Mesenchymal stem cell (in vitro differentiated cells and primary cell): ENCODE results near the gene TBC1D14.

Experiments
- DNase-seq: peaks from one replicate; pipeline ENCODE4 v3.0.0-alpha.2; 2013
- H2AFZ ChIP-seq: one replicate; pipeline ENCODE4 v1.6.1; 2013; ENCODE audit warnings: low read depth, mild to moderate bottlenecking, control low read depth, inconsistent platforms, low read length, moderate library complexity
- H2AK5ac ChIP-seq: 2 replicates; pipeline ENCODE4 v1.6.1; 2013; ENCODE audit warnings: low read length, moderate library complexity, mild to moderate bottlenecking, inconsistent platforms; ENCODE audit not compliant: severe bottlenecking
- H2BK120ac ChIP-seq: one replicate; pipeline ENCODE4 v1.6.1; 2013; ENCODE audit warnings: low read depth, mild to moderate bottlenecking, inconsistent platforms, low read length, moderate library complexity
- H2BK12ac ChIP-seq, 2 experiments: one replicate each; pipeline ENCODE4 v1.6.1; 2013; ENCODE audit warnings: inconsistent platforms in 2 of 2, low read length in 2 of 2, mild to moderate bottlenecking in 2 of 2, moderate library complexity in 2 of 2, control low read depth in 1 of 2
- H2BK15ac ChIP-seq: one replicate; pipeline ENCODE4 v1.6.1; 2013; ENCODE audit warnings: mild to moderate bottlenecking, low read depth, inconsistent platforms; ENCODE audit not compliant: poor library complexity, severe bottlenecking
- H2BK5ac ChIP-seq: 2 replicates; pipeline ENCODE4 v1.6.1; 2013; ENCODE audit warnings: low read depth, mild to moderate bottlenecking, low read length, control low read depth, inconsistent platforms; ENCODE audit not compliant: poor library complexity, severe bottlenecking
- H3K14ac ChIP-seq, 2 experiments: one replicate each; pipeline ENCODE4 v1.6.1; 2013; ENCODE audit warnings: inconsistent platforms in 2 of 2, low read length in 2 of 2, control low read depth in 1 of 2, mild to moderate bottlenecking in 1 of 2, moderate library complexity in 1 of 2
- H3K18ac ChIP-seq, 2 experiments: one replicate each; pipeline ENCODE4 v1.6.1; 2013; ENCODE audit warnings: inconsistent platforms in 2 of 2, low read length in 2 of 2, control low read depth in 1 of 2, low read depth in 1 of 2, mild to moderate bottlenecking in 1 of 2
- H3K23ac ChIP-seq, 2 experiments: one replicate each; pipeline ENCODE4 v1.6.1; 2013; ENCODE audit warnings: inconsistent platforms in 2 of 2, low read length in 2 of 2, mild to moderate bottlenecking in 2 of 2, moderate library complexity in 2 of 2, control low read depth in 1 of 2
- H3K27ac ChIP-seq: 2 replicates; pipeline ENCODE4 v1.5.1; 2013; ENCODE audit warnings: mild to moderate bottlenecking, moderate library complexity, low read length, control low read depth, inconsistent platforms; ENCODE audit not compliant: poor library complexity, severe bottlenecking
- H3K27me3 ChIP-seq, 2 experiments: 2 replicates each; pipeline versions ENCODE4 v1.6.1 to v1.7.0; 2013; ENCODE audit warnings: low read length in 2 of 2, mild to moderate bottlenecking in 2 of 2, moderate library complexity in 2 of 2, control low read depth in 1 of 2, inconsistent platforms in 1 of 2; ENCODE audit not compliant: control insufficient read depth in 1 of 2, insufficient read depth in 1 of 2
- H3K36me3 ChIP-seq, 2 experiments: 2 replicates each; pipeline versions ENCODE4 v1.6.1 to v1.7.0; 2013; ENCODE audit warnings: low read length in 2 of 2, control low read depth in 1 of 2, inconsistent platforms in 1 of 2, low read depth in 1 of 2, mild to moderate bottlenecking in 1 of 2; ENCODE audit not compliant: insufficient read depth in 2 of 2, control insufficient read depth in 1 of 2
- H3K4ac ChIP-seq, 2 experiments: one replicate each; pipeline ENCODE4 v1.6.1; 2013; ENCODE audit warnings: inconsistent platforms in 2 of 2, low read length in 2 of 2, mild to moderate bottlenecking in 2 of 2, moderate library complexity in 2 of 2, control low read depth in 1 of 2, low read depth in 1 of 2
- H3K4me1 ChIP-seq: 2 replicates; pipeline ENCODE4 v1.6.1; 2013; ENCODE audit warnings: low read depth, low read length, control low read depth; ENCODE audit not compliant: control insufficient read depth, insufficient read depth
- H3K4me2 ChIP-seq: 2 replicates; pipeline ENCODE4 v1.6.1; 2013; ENCODE audit warnings: low read length, mild to moderate bottlenecking, inconsistent platforms; ENCODE audit not compliant: poor library complexity, severe bottlenecking
- H3K4me3 ChIP-seq, 2 experiments: 2 replicates each; pipeline versions ENCODE4 v1.5.1 to v1.7.0; 2013; ENCODE audit warnings: low read length in 2 of 2, mild to moderate bottlenecking in 2 of 2, control low read depth in 1 of 2, low read depth in 1 of 2; ENCODE audit not compliant: insufficient read depth in 1 of 2
- H3K79me1 ChIP-seq: replicated peaks from 2 replicates; pipeline ENCODE4 v1.6.1; 2013; ENCODE audit warnings: mild to moderate bottlenecking, control low read depth, low read length, inconsistent platforms; ENCODE audit not compliant: poor library complexity, severe bottlenecking
- H3K9ac ChIP-seq: 2 replicates; pipeline ENCODE4 v1.7.0; 2013; ENCODE audit warnings: mild to moderate bottlenecking, low read length, moderate library complexity
- H3K9me3 ChIP-seq: 2 replicates; pipeline ENCODE4 v1.7.0; 2013; ENCODE audit warnings: mild to moderate bottlenecking, low read length; ENCODE audit not compliant: control insufficient read depth
- H4K8ac ChIP-seq: one replicate; pipeline ENCODE4 v1.6.1; 2013; ENCODE audit warnings: inconsistent platforms, mild to moderate bottlenecking, low read length, moderate library complexity
- H4K91ac ChIP-seq: one replicate; pipeline ENCODE4 v1.6.1; 2013; ENCODE audit warnings: mild to moderate bottlenecking, low read length, inconsistent platforms
- WGBS: methylation state at CpG from one replicate; pipeline ENCODE4 v1.1.7; 2013; ENCODE audit warnings: mixed read lengths; 5-methylcytosine and 5-hydroxymethylcytosine counted together

Gene TBC1D14

DNA sequence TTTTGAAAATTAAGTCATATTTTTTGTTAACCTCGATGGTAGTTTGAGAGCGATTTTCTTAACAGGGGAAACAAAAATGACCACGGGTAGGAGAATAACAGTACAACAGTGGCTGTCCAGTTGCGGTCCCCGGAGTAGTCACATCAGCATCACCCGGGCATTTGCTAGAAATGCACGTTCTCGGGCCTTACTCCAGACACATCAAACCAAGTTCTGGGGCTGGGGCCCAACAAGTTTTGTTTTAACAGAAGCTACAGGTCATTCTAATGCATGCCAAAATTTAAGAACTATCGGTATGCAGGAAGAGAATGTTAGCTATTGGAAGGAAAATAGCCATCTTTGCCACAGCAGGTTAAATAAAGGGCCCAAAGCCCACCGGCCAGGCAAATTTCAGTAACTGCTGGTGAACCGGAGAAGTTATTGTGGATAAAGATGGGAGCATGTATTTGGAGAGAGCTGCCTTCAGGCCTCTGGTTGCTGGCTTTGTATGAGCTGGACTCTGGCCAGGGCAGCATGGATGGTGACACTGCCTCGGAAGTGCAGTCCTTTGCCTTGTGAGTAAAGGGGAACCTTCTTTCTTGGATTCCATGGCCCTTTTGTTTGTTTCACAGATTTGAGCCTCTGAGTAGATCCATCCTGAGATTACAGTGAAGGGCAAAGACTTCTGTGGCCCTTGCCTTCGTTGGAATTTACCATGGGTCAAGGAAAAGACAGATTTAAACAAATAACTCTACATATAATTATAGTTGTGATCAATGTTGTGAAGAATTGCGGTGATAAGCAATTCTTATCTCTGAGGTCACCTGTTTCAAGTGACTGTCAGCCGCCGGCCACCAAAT lies 62.1 kb downstream of the TBC1D14 start:
- no peaks in the 10 kb centered on the region for H3K27me3 ChIP-seq
- H3K14ac ChIP-seq = no peak overlapping the region
- H3K4me3 ChIP-seq = no peak overlapping the region
- no peak for DNase-seq
- H3K23ac ChIP-seq = no peak overlapping the region
- no peak overlapping the region for H3K9ac ChIP-seq
- H3K9me3 ChIP-seq = no peaks in the 10 kb centered on the region
- peaks cover 0 to 23% of the 10 kb centered on the region in 2 experiments for H3K36me3 ChIP-seq
- 97% methylated on average over 15 of the region's 16 CpGs for WGBS
- H2AK5ac ChIP-seq = no peak overlapping the region
- H4K8ac ChIP-seq = no peak overlapping the region
- H3K4me1 ChIP-seq = peaks cover 1% of the 10 kb centered on the region
- H2BK5ac ChIP-seq = no peak overlapping the region
- H2BK120ac ChIP-seq = no peak overlapping the region
- H4K91ac ChIP-seq = peak overlapping the region; percentile 29
- no peak overlapping the region for H3K18ac ChIP-seq
- no peak overlapping the region for H2AFZ ChIP-seq
- H2BK15ac ChIP-seq = no peak overlapping the region
- H2BK12ac ChIP-seq = no peak overlapping the region
- H3K4ac ChIP-seq = no peak overlapping the region
- no peak overlapping the region for H3K27ac ChIP-seq
- H3K4me2 ChIP-seq = no peak overlapping the region
- peaks cover 34% of the 10 kb centered on the region for H3K79me1 ChIP-seq

DNA sequence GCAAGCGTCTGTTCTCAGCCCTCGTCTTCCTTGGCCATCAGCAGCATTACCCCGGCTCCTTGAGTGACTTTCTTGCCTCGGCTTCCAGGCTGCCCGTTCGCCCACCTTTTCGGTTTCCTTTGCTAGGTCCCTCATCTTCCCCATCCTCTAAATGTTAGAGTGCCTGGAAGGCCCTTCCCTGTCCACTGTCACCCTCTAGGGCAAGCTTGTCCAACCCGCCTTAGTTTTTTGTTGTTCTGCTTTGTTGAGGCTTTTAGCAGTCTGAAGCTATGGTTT lies 62.7 kb downstream of the TBC1D14 start:
- H3K9me3 ChIP-seq = no peaks in the 10 kb centered on the region
- peaks cover 1% of the 10 kb centered on the region for H3K4me1 ChIP-seq
- peaks cover 34% of the 10 kb centered on the region for H3K79me1 ChIP-seq
- peak overlapping the region; percentile 19 for H2AK5ac ChIP-seq
- no peak overlapping the region for H2AFZ ChIP-seq
- no peak overlapping the region for H3K4me3 ChIP-seq
- H3K27ac ChIP-seq = no peak overlapping the region
- no peak for DNase-seq
- H3K4ac ChIP-seq = no peak overlapping the region
- 98% methylated on average over 5 of the region's 8 CpGs for WGBS
- H3K18ac ChIP-seq = no peak overlapping the region
- no peak overlapping the region for H2BK12ac ChIP-seq
- H4K8ac ChIP-seq = no peak overlapping the region
- peaks cover 0 to 23% of the 10 kb centered on the region in 2 experiments for H3K36me3 ChIP-seq
- H3K23ac ChIP-seq = no peak overlapping the region
- no peak overlapping the region for H3K9ac ChIP-seq
- no peak overlapping the region for H3K4me2 ChIP-seq
- H2BK120ac ChIP-seq = no peak overlapping the region
- no peak overlapping the region for H3K14ac ChIP-seq
- H3K27me3 ChIP-seq = no peaks in the 10 kb centered on the region
- no peak overlapping the region for H4K91ac ChIP-seq
- H2BK15ac ChIP-seq = no peak overlapping the region
- H2BK5ac ChIP-seq = no peak overlapping the region

DNA sequence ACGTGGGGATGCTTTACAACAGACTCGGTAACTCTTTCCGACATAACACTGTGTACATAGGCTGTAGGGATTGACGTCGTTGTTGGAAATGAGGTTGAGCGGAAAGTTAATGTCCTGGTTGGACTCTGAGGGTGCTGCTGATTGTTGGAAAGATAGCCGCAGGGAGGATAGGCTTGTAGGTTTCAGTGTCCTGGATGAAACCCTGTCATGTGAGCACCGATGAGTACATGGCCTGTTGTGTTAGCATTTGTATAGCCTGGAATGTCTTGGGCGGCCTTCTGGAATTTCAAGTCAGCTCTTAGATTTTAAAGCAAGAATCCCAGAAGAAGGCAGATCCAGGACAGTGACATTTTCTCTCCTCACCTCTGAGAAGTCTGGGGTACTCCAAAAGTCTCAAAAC lies 63.3 kb downstream of the TBC1D14 start:
- H2AFZ ChIP-seq = no peak overlapping the region

DNA sequence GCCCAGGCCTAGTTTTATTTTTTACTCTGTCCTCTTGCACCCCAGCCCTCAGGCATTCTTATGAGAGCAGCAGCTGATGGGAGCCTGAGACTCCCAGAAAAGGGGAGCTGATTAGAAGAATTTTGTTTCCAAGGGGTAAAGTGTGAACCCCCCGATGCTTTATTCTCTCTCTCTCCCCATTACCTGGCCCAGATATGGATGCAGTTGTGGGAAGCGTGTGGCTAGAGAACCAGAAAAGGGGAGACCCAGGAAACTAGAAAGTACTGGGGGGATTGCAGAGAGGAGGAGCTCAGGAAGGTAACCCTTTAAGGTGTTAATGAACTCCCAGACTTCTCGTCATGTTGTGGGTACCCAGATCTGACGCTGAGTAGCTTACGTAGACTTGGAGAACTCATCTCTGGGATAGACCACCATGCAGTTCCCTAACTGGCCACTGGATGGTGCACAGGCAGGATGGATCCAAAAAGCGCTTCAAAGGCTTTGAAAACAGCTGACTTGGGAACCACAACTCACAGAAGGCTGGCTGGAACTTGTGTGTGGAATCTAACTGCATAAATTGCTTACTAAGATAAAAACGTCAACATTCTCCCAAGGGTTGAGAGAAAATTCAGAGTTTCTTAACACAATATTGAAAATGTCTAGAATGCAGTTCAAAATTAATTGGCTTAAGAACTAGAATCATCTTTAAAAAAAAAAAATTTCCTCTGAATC lies 64.7 kb downstream of the TBC1D14 start:
- H2AK5ac ChIP-seq = no peak overlapping the region
- peaks cover 27% of the 10 kb centered on the region for H3K79me1 ChIP-seq
- peak overlapping the region; percentile 39 for H3K9ac ChIP-seq
- no peak overlapping the region for H2BK12ac ChIP-seq
- no peak overlapping the region for H3K4me2 ChIP-seq
- H2BK5ac ChIP-seq = no peak overlapping the region
- no peak overlapping the region for H2AFZ ChIP-seq
- WGBS = 38% methylated on average over 5 of the region's 7 CpGs
- no peaks in the 10 kb centered on the region for H3K27me3 ChIP-seq
- peak; percentile 92 for DNase-seq
- H3K4me1 ChIP-seq = no peaks in the 10 kb centered on the region
- no peak overlapping the region for H3K4ac ChIP-seq
- no peak overlapping the region for H2BK15ac ChIP-seq
- no peak overlapping the region for H4K8ac ChIP-seq
- no peak overlapping the region for H3K23ac ChIP-seq
- no peak overlapping the region for H4K91ac ChIP-seq
- no peak overlapping the region for H3K14ac ChIP-seq
- H3K4me3 ChIP-seq = no peak overlapping the region
- H3K18ac ChIP-seq = no peak overlapping the region
- no peaks in the 10 kb centered on the region for H3K9me3 ChIP-seq
- H3K27ac ChIP-seq = no peak overlapping the region
- H2BK120ac ChIP-seq = no peak overlapping the region
- peaks cover 0 to 10% of the 10 kb centered on the region in 2 experiments for H3K36me3 ChIP-seq

More for the DNA sequence above, 63.3 kb downstream of the TBC1D14 start:
- Histone ChIP-seq H3K4me2 (no peak overlapping the region), H3K27ac (no peak overlapping the region), H3K18ac (no peak overlapping the region), H2BK5ac (no peak overlapping the region), H3K9me3 (no peaks in the 10 kb centered on the region), H3K23ac (no peak overlapping the region), H2BK15ac (no peak overlapping the region), H2BK12ac (no peak overlapping the region), H3K4me3 (no peak overlapping the region), H3K4me1 (peaks cover 1% of the 10 kb centered on the region), H3K36me3 (peaks cover 0 to 20% of the 10 kb centered on the region in 2 experiments), H2AK5ac (no peak overlapping the region), H4K91ac (no peak overlapping the region), H3K27me3 (no peaks in the 10 kb centered on the region), H4K8ac (no peak overlapping the region), H3K79me1 (peaks cover 31% of the 10 kb centered on the region), H3K14ac (no peak overlapping the region), H3K9ac (no peak overlapping the region), H3K4ac (peak overlapping the region in 1 of 2 experiments; percentile 20), H2BK120ac (no peak overlapping the region)
- peak; percentile 78 for DNase-seq
- 67% methylated on average over 9 of the region's 9 CpGs for WGBS
